D721Med (cell line): Measurements from ENCODE around the gene ANKH.

Experiments
- DNase-seq: peaks from one replicate; pipeline ENCODE4 v3.0.0; 2011; ENCODE audit warnings: low spot score; ENCODE audit not compliant: insufficient read length
- FAIRE-seq: peaks from 2 replicates; lab custom pipeline; 2011; peaks lifted over from hg19 to GRCh38; lab: Jason Lieb, UNC
- CTCF ChIP-seq: IDR thresholded peaks from 2 replicates; pipeline ENCODE4 v1.5.1; 2012; ENCODE audit warnings: mild to moderate bottlenecking, control low read depth; ENCODE audit not compliant: insufficient read depth; ENCODE audit errors: missing control alignments

Gene ANKH

GRCh38 chr5:14706615-14707021 lies 165.0 kb downstream of the ANKH start:
- DNase-seq (no peak), FAIRE-seq (no peak)
- TF ChIP-seq CTCF, result no peak

GRCh38 chr5:14705556-14705955 lies 166.0 kb downstream of the ANKH start:
- no peak for FAIRE-seq

GRCh38 chr5:14702238-14702839 lies 169.2 kb downstream of the ANKH start:
- FAIRE-seq, result no peak

More at GRCh38 chr5:14705556-14705955, 166.0 kb downstream of the ANKH start:
- DNase-seq, result no peak
- no peak for TF ChIP-seq CTCF

GRCh38 chr5:14701556-14701955 lies 170.0 kb downstream of the ANKH start:
- no peak for TF ChIP-seq CTCF
- no peak for FAIRE-seq
- DNase-seq, result no peak

More at GRCh38 chr5:14702238-14702839, 169.2 kb downstream of the ANKH start:
- no peak for TF ChIP-seq CTCF
- no peak for DNase-seq

- no peak for FAIRE-seq
- DNase-seq, result no peak
- TF ChIP-seq CTCF, result no peak
These were observed 170.8 kb downstream of the ANKH start for GRCh38 chr5:14700478-14701436.

- no peak for TF ChIP-seq CTCF
- FAIRE-seq, result no peak
- DNase-seq, result no peak
These were observed 171.7 kb downstream of the ANKH start for GRCh38 chr5:14699807-14700400.

GRCh38 chr5:14699159-14699558 lies 172.4 kb downstream of the ANKH start:
- DNase-seq, result no peak
- FAIRE-seq, result no peak

More at GRCh38 chr5:14699159-14699558, 172.4 kb downstream of the ANKH start:
- no peak for TF ChIP-seq CTCF
